Cardiac septum (tissue), 1 donor: ENCODE measurements around the gene CMTM5. TPM values are rescaled to one million over a fixed set of nuclear protein-coding genes. Genes with fewer than 3 reads are reported as not detected.
"Not testable (repeated sequence)": the region's sequence is repeated elsewhere in the genome, so short reads cannot be mapped to it uniquely, and the experiment has no call there.

Experiments
- DNase-seq: peaks from one replicate; pipeline ENCODE4 v3.0.0-alpha.2; 2020; ENCODE audit warnings: low spot score
- intact Hi-C: fragments of 100-400 bp; cut with DNase I; formaldehyde crosslinking; loops from one replicate; pipeline ENCODE4 v1.14.0; 2022
- total RNA-seq: library from RNA; stranded (reverse); fragmentation: NEBNext Ultra II Directional; extraction: Animal tissue kit (Norgen Biotek cat#: 25700); gene quantifications from one replicate; pipeline ENCODE4 v1.2.1, GENCODE V29; 2021
- donor health status: DM: no; HTN: no; CAD: no.

CMTM5 gene
- total RNA-seq, 1 donor from 2014 or later: not detected

DNA sequence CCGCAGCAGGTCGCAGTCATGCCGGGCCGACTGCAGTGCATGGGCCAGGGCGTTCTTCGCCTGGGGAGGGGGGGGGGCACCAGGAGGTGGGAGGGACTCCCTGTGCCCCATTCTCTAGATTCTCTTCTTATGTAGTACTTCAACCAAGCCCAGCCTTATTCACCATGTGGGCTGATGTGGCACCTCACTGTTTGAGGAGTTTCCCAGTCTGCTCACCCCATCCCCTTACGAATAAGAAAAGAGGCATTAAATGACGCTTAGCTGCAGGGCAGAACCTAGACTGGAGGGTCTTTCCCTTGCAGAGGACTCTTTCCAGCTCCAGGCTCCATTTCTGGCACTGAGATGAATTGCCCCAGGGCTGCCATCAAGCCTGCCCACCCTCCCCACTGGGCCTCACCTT lies 12.2 kb downstream of the CMTM5 start:
- intact Hi-C loops: no loop called here

DNA sequence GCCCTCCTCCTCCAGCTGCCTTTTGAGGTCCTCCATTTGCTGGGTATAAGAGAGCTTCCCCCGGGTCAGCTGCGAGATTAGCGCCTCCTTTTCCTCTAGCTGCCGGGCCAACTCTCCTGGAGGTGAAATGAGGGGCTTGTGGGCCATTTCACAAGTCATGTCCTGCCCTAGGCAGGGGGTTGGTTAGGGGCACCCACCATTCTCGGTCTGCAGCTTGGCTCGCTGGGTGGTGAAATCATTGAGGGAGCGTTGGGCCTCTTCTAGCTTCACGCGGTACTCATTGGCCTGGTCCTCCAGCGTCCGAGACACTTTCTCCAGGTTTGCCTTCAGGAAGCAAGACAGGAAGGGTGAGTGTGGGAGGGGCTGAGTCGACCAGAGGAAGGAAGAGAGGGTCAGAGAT lies 12.6 kb downstream of the CMTM5 start:
- intact Hi-C loops: no loop called here
- no peak for DNase-seq

More for the DNA sequence above, 12.2 kb downstream of the CMTM5 start:
- no peak for DNase-seq

- DNase-seq, intact Hi-C loops: not testable (repeated sequence)
Measured at GRCh38 chr14:23389871-23390270, 13.0 kb downstream of the CMTM5 start.

GRCh38 chr14:23392613-23393012 lies 15.8 kb downstream of the CMTM5 start:
- no peak for DNase-seq
- intact Hi-C loops: no loop called here

DNA sequence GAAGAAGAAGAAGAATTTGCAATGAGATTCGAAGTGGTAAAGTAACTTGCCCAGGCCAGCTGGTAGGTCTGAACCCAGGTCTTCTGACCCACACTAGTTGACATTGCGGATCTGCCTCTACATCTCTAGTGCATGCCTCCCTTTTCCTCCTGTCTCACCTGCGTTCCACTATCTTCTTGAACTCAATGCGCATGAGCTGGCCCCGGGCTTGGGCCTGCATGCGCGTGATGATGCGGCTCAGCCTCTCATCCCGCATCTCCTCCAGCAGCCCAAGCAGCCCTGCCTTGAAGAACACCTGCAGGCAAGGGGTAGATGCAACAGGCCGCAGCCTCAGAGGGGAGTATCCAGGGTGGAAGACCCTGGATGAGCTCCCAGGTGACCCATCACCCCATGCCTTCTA lies 19.3 kb downstream of the CMTM5 start:
- no peak for DNase-seq
- intact Hi-C loops: no loop called here

DNA sequence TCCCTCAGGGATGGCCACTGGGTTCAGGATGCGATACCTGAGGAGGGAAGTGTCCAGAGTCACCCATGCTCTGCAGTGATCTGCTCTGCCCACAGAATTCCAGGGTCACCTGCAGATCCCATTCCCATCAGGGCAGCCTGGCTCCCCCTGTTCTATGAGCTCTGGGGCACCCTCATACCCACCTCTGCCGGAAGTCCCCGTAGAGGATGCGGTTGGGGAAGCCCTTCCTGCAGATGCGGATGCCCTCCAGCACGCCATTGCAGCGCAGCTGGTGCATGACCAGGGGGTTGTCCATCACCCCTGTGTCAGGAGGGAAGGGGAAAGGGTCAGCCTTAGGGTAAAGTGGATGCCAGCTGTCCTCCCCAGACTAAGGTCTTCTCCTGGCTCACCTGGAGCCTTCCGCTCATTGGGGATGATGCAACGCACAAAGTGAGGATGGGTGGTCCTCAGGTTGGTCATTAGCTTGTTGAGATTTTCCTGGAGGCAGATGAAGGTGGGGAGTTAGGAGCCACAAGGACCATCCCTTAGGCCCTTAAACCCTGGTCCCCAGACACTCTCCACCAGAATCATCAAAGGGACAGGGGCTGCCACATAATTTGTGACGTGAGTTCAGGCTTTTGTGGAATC lies 20.0 kb downstream of the CMTM5 start:
- no peak for DNase-seq
- intact Hi-C loops: no loop called here

GRCh38 chr14:23398348-23398747 lies 21.5 kb downstream of the CMTM5 start:
- intact Hi-C loops: no loop called here
- DNase-seq: no peak

GRCh38 chr14:23399136-23399535 lies 22.3 kb downstream of the CMTM5 start:
- no peak for DNase-seq
- intact Hi-C loops: no loop called here

DNA sequence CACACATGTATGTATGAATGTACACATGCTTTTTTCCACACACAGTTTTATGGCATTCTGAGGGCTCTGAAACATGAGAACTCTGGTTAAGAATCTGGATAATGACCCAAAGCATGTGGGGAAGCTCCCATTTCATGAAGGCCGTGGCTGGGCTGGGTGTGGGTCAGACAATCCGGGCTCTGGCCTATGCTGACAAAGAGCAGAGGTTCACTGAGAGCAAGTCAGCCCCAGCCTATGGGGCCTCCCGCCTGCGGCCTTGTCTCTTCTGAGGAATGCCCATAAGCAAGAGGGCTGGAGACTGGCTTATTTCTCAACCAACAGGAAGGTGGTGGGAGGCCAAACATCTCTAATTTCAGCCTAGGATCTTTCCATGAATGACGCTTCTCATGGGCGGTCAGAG lies 22.7 kb downstream of the CMTM5 start:
- DNase-seq: no peak

GRCh38 chr14:23400496-23401149 lies 23.8 kb downstream of the CMTM5 start:
- intact Hi-C loops: not testable (repeated sequence)
- peak; percentile 75 for DNase-seq

More for the DNA sequence above, 22.7 kb downstream of the CMTM5 start:
- intact Hi-C loops: no loop called here

DNA sequence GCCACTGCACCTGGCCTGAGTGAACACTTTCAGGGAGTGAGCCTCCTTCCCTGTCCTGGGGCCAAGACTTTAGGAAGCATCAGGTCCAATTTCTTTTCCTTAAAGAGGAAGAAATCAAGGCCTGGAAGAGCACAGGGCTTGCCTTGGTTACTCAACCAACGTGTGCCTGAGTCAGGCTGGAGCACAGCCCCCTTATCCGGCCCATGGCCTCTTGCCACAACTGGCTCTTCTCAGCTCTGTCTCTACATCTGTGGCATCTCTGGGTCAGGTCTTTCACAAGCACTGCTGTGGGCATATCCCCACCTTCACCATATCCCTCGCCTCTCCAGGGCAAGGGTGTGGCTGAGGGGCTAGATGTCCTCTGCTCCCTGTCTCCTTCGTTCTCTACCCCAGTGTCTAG lies 24.4 kb downstream of the CMTM5 start:
- DNase-seq: no peak
- intact Hi-C loops: no loop called here

GRCh38 chr14:23402296-23403138 lies 25.7 kb downstream of the CMTM5 start:
- DNase-seq: no peak
- intact Hi-C loops: no loop called here

GRCh38 chr14:23403139-23403438 lies 26.2 kb downstream of the CMTM5 start:
- no peak for DNase-seq
- intact Hi-C loops: no loop called here

- intact Hi-C loops: no loop called here
- DNase-seq: no peak
Measured at GRCh38 chr14:23403908-23404307, 27.1 kb downstream of the CMTM5 start.

DNA sequence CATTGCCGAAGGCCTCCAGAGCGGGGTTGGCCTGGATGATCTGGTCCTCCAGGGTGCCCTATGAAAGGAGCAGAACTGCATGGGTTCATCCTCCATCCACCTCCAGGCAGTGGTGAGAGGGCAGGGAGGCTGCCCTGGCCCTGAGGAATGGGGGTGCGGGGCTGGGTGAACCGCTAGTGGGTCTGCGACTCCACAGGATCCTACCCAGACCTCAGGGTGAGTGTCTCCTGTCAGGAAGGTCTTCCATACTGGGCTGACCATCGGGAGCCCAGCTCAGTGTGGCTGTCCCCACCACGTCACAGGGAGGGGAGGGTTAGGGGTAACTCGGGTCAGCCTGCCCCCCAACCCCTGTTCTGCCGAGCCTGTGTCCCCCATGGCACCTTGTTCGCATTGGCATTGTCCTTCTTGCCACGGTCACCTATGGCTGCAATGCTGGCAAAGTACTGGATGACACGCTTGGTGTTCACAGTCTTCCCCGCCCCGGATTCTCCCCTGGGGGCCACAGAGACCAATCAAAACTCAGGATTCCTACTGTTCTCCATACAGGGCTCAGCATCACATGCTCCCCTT lies 27.6 kb downstream of the CMTM5 start:
- no peak for DNase-seq
- intact Hi-C loops: no loop called here

GRCh38 chr14:23405096-23405495 lies 28.2 kb downstream of the CMTM5 start:
- intact Hi-C loops: no loop called here
- DNase-seq: no peak

GRCh38 chr14:23405516-23406025 lies 28.7 kb downstream of the CMTM5 start:
- intact Hi-C loops: no loop called here
- no peak for DNase-seq

- intact Hi-C loops: no loop called here
- DNase-seq: no peak
Measured at GRCh38 chr14:23406244-23406643, 29.4 kb downstream of the CMTM5 start.

DNA sequence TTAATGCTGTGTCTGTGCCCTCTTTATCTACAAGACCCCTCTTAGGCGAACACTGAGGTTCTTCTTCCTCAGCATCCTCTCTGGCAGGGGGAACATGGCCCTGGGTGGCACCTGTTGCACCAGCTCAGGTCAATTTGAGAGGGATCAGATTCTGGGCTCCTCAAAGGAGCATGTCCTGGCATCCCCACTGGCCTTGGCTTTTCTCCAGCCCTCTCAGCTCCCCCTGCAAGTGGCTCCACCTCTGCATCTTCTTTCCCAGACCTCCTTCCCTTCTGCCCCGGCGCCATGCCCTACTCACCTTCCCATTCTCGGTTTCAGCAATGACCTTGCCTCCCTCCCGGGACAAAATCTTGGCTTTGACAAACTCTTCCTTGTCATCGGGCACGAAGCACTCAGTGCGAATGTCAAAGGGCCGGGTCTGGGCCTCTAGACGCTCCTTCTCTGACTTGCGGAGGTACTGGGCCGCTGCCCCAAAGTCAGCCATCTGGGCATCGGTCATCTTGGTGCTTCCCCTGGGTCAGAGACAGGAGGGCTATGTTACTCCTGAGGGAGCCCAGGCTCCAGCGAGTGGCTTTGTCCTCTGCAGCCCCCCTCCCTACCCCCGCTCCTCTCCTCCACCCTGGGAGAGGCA lies 30.0 kb downstream of the CMTM5 start:
- intact Hi-C loops: no loop called here
- DNase-seq: no peak
